ENCODE measurements around the gene FOXP4. TPM values are rescaled to one million over a fixed set of nuclear protein-coding genes. Genes with fewer than 3 reads are reported as not detected.

Gene FOXP4
- total RNA-seq, 3 donors from 2014 or later = 5.1 to 11.0 (median 5.6) TPM

GRCh38 chr6:41602422-41602743 lies 56.2 kb downstream of the FOXP4 start:
- Histone ChIP-seq H3K4me3 (no peak overlapping the region), H3K9me3 (no peaks in the 10 kb centered on the region), H3K36me3 (no peaks in the 10 kb centered on the region), H3K27me3 (no peaks in the 10 kb centered on the region), H3K27ac (no peak overlapping the region), H3K4me1 (peaks cover 0 to 6% of the 10 kb centered on the region in 2 donors)
- intact Hi-C loops (cut with DNase I; ENCODE audit: low total_unique reads) = loop anchor here (5.0 kb wide), 1 partner anchor 80 kb away; no protein-coding TSS in a partner anchor
- DNase-seq (ENCODE audit: low spot score in 2 of 2) = no peak
- no peak for TF ChIP-seq POLR2A (IDR thresholded peaks at IDR 0.05)
- no peak for TF ChIP-seq CTCF (IDR thresholded peaks at IDR 0.05)
- no peak for TF ChIP-seq POLR2AphosphoS5 (IDR thresholded peaks at IDR 0.05)

- intact Hi-C loops (cut with DNase I; ENCODE audit: low total_unique reads) = loop anchor here (5.0 kb wide), 1 partner anchor 79 kb away; no protein-coding TSS in a partner anchor
- Histone ChIP-seq H3K36me3 (no peaks in the 10 kb centered on the region), H3K27ac (no peak overlapping the region), H3K27me3 (no peaks in the 10 kb centered on the region), H3K4me1 (peaks cover 0 to 6% of the 10 kb centered on the region in 2 donors), H3K4me3 (peak overlapping the region in 1 of 3 donors; percentile 15), H3K9me3 (no peaks in the 10 kb centered on the region)
- TF ChIP-seq CTCF (IDR thresholded peaks at IDR 0.05) (peak; percentile 71 to 92 (median 83)), POLR2AphosphoS5 (IDR thresholded peaks at IDR 0.05) (no peak), POLR2A (IDR thresholded peaks at IDR 0.05) (no peak)
- peak; percentile 66 to 79 for DNase-seq (ENCODE audit: low spot score in 2 of 2)
Measured at GRCh38 chr6:41602864-41603608, 56.9 kb downstream of the FOXP4 start.

- intact Hi-C loops (cut with DNase I; ENCODE audit: low total_unique reads) = loop anchor here (5.0 kb wide), 1 partner anchor 78 kb away; no protein-coding TSS in a partner anchor
Measured at GRCh38 chr6:41604006-41604405, 57.8 kb downstream of the FOXP4 start.

GRCh38 chr6:41605649-41606048 lies 59.5 kb downstream of the FOXP4 start:
- H3K27me3 ChIP-seq = no peaks in the 10 kb centered on the region
- H3K4me3 ChIP-seq = no peak overlapping the region
- TF ChIP-seq POLR2A (IDR thresholded peaks at IDR 0.05) = no peak
- TF ChIP-seq CTCF (IDR thresholded peaks at IDR 0.05) = no peak
- no peak for TF ChIP-seq POLR2AphosphoS5 (IDR thresholded peaks at IDR 0.05)
- DNase-seq (ENCODE audit: low spot score in 2 of 2) = no peak
- intact Hi-C loops (cut with DNase I; ENCODE audit: low total_unique reads) = no loop called here
- no peaks in the 10 kb centered on the region for H3K36me3 ChIP-seq
- peaks cover 0 to 6% of the 10 kb centered on the region in 2 donors for H3K4me1 ChIP-seq
- no peaks in the 10 kb centered on the region for H3K9me3 ChIP-seq
- H3K27ac ChIP-seq = no peak overlapping the region

More at GRCh38 chr6:41604006-41604405, 57.8 kb downstream of the FOXP4 start:
- no peaks in the 10 kb centered on the region for H3K27me3 ChIP-seq
- no peak for TF ChIP-seq CTCF (IDR thresholded peaks at IDR 0.05)
- no peak for TF ChIP-seq POLR2AphosphoS5 (IDR thresholded peaks at IDR 0.05)
- TF ChIP-seq POLR2A (IDR thresholded peaks at IDR 0.05) = no peak
- no peaks in the 10 kb centered on the region for H3K36me3 ChIP-seq
- H3K9me3 ChIP-seq = no peaks in the 10 kb centered on the region
- no peak overlapping the region for H3K4me3 ChIP-seq
- peaks cover 0 to 6% of the 10 kb centered on the region in 2 donors for H3K4me1 ChIP-seq
- no peak overlapping the region for H3K27ac ChIP-seq
- DNase-seq (ENCODE audit: low spot score in 2 of 2) = no peak

GRCh38 chr6:41607036-41607435 lies 60.9 kb downstream of the FOXP4 start:
- no peak for TF ChIP-seq POLR2AphosphoS5 (IDR thresholded peaks at IDR 0.05)
- no peaks in the 10 kb centered on the region for H3K9me3 ChIP-seq
- H3K36me3 ChIP-seq = no peaks in the 10 kb centered on the region
- intact Hi-C loops (cut with DNase I; ENCODE audit: low total_unique reads) = no loop called here
- no peaks in the 10 kb centered on the region for H3K27me3 ChIP-seq
- H3K4me1 ChIP-seq = peaks cover 0 to 6% of the 10 kb centered on the region in 2 donors
- H3K27ac ChIP-seq = no peak overlapping the region
- no peak for DNase-seq (ENCODE audit: low spot score in 2 of 2)
- no peak overlapping the region for H3K4me3 ChIP-seq

Data from breast epithelium (tissue), 4 donors.